GM21737 (cell line): Measurements from ENCODE around the gene FGF18.
"Not testable (repeated sequence)": the region's sequence is repeated elsewhere in the genome, so short reads cannot be mapped to it uniquely, and the experiment has no call there.

Source experiments
- ATAC-seq: cut with Tn5 transposase; IDR thresholded peaks from one replicate; pipeline ENCODE4 v1.9.1; 2021; ENCODE audit warnings: mild to moderate bottlenecking, moderate library complexity; ENCODE audit not compliant: unreplicated experiment

FGF18 gene

GRCh38 chr5:171418982-171419687, at the start of gene FGF18:
Gene FGF18 (plus strand): TSS chr5:171419647. CDS start chr5:171420200, 553 bp downstream.
- no peak for ATAC-seq

GRCh38 chr5:171369898-171370297, 49.5 kb upstream of the FGF18 start:
- ATAC-seq: no peak

GRCh38 chr5:171370881-171371280, 48.6 kb upstream of the FGF18 start:
- ATAC-seq: not testable (repeated sequence)

- no peak for ATAC-seq
These were observed 48.1 kb upstream of the FGF18 start for GRCh38 chr5:171371326-171371725.

- no peak for ATAC-seq
These were observed 39.5 kb upstream of the FGF18 start for GRCh38 chr5:171379961-171380360.

GRCh38 chr5:171384416-171384815, 35.0 kb upstream of the FGF18 start:
- ATAC-seq: not testable (repeated sequence)

- not testable (repeated sequence) for ATAC-seq
These were observed 34.4 kb upstream of the FGF18 start for GRCh38 chr5:171384999-171385398.

- no peak for ATAC-seq
These were observed 33.3 kb upstream of the FGF18 start for GRCh38 chr5:171386006-171386671.

GRCh38 chr5:171386861-171387344, 32.5 kb upstream of the FGF18 start:
- no peak for ATAC-seq

- ATAC-seq: peak; percentile 79
These were observed 32.0 kb upstream of the FGF18 start, which contains the start of gene NPM1 for GRCh38 chr5:171387345-171387969. Gene NPM1 (plus strand): TSS chr5:171387849. CDS start chr5:171387949, 100 bp downstream.

- ATAC-seq: peak; percentile 34
These were observed 31.3 kb upstream of the FGF18 start for GRCh38 chr5:171387970-171388815.

GRCh38 chr5:171388816-171389168, 30.7 kb upstream of the FGF18 start:
- peak; percentile 0 for ATAC-seq

GRCh38 chr5:171390883-171391677, 28.4 kb upstream of the FGF18 start:
- ATAC-seq: no peak

- no peak for ATAC-seq
These were observed 27.4 kb upstream of the FGF18 start for GRCh38 chr5:171391996-171392577.

- no peak for ATAC-seq
These were observed 26.8 kb upstream of the FGF18 start for GRCh38 chr5:171392585-171393159.

- ATAC-seq: no peak
These were observed 24.4 kb upstream of the FGF18 start for GRCh38 chr5:171395042-171395441.

GRCh38 chr5:171396583-171396982, 22.9 kb upstream of the FGF18 start:
- ATAC-seq: not testable (repeated sequence)

- no peak for ATAC-seq
These were observed 22.3 kb upstream of the FGF18 start for GRCh38 chr5:171397190-171397589.

GRCh38 chr5:171397599-171397998, 21.8 kb upstream of the FGF18 start:
- ATAC-seq: no peak
